Measurements from ENCODE around the gene CCRL2.

DNA sequence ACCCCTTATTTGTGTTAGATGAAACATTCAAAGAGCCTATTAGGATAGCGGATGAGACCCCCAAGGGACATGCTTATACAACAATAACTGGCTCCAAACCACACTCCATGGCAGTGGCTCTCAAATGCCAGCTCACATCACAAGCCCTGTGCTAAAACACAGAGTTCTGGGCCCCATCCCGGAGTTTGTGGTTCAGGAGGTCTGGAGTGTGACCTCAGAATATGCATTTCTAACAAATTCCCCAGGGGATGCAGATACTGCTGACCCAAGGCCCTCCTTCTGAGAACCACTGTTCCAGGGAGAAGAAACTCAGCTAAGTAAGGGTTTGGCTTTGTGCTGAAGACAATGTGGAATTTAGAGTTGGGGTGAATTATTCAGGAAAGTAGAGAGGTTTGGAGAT, 3.6 kb downstream of the CCRL2 start:
- TF ChIP-seq, protein P1, sequence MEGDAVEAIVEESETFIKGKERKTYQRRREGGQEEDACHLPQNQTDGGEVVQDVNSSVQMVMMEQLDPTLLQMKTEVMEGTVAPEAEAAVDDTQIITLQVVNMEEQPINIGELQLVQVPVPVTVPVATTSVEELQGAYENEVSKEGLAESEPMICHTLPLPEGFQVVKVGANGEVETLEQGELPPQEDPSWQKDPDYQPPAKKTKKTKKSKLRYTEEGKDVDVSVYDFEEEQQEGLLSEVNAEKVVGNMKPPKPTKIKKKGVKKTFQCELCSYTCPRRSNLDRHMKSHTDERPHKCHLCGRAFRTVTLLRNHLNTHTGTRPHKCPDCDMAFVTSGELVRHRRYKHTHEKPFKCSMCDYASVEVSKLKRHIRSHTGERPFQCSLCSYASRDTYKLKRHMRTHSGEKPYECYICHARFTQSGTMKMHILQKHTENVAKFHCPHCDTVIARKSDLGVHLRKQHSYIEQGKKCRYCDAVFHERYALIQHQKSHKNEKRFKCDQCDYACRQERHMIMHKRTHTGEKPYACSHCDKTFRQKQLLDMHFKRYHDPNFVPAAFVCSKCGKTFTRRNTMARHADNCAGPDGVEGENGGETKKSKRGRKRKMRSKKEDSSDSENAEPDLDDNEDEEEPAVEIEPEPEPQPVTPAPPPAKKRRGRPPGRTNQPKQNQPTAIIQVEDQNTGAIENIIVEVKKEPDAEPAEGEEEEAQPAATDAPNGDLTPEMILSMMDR (IDR thresholded peaks at IDR 0.05) = no peak
- no peak for TF ChIP-seq EP300 (IDR thresholded peaks at IDR 0.05)
